CD4-positive, alpha-beta T cell (primary cell): ENCODE measurements around the gene SORL1. TPM values are rescaled to one million over a fixed set of nuclear protein-coding genes. Genes with fewer than 3 reads are reported as not detected.
"Not testable (repeated sequence)": the region's sequence is repeated elsewhere in the genome, so short reads cannot be mapped to it uniquely, and the experiment has no call there.

ENCODE experiments used
- ATAC-seq: fragments of 200-7000 bp; cut with Tn5 transposase; one replicate; pipeline ENCODE4 v1.10.0; 2022; ENCODE audit warnings: mild to moderate bottlenecking; ENCODE audit not compliant: poor library complexity
- CTCF ChIA-PET: fragments of 350-600 bp; sonication (Branson Sonifier 250); formaldehyde crosslinking; loops from one replicate; lab custom pipeline; 2021; ENCODE audit warnings: antibody characterized with exemption, inconsistent platforms; lab: Charles Lee
- POLR2A ChIA-PET: fragments of 350-600 bp; sonication (Branson Sonifier 250); formaldehyde crosslinking; loops from one replicate; lab custom pipeline; 2021; ENCODE audit warnings: antibody characterized with exemption, inconsistent platforms; lab: Charles Lee
- DNase-seq, 14 experiments: peaks; one replicate each; pipeline ENCODE4 v3.0.0-alpha.2; 2013 to 2020; ENCODE audit warnings: mixed read lengths in 2 of 14
- H3K27ac ChIP-seq, 2 donors: one replicate each; pipeline versions ENCODE4 v1.5.1 to v1.7.0; 2013; ENCODE audit warnings: low read length in 2 of 2, low read depth in 1 of 2, mild to moderate bottlenecking in 1 of 2
- H3K27me3 ChIP-seq, 2 experiments: 1 replicate in 1 of 2; 2 replicates in 1 of 2; pipeline versions ENCODE4 v1.6.1 to v1.7.0; 2013; ENCODE audit warnings: low read length in 2 of 2, control low read depth in 1 of 2, mild to moderate bottlenecking in 1 of 2, moderate library complexity in 1 of 2; ENCODE audit not compliant: insufficient read depth in 2 of 2, control insufficient read depth in 1 of 2
- H3K36me3 ChIP-seq: one replicate; pipeline ENCODE4 v1.6.1; 2013; ENCODE audit warnings: low read length, control low read depth; ENCODE audit not compliant: insufficient read depth
- H3K4me1 ChIP-seq: one replicate; pipeline ENCODE4 v1.6.1; 2013; ENCODE audit warnings: low read length, control low read depth; ENCODE audit not compliant: insufficient read depth
- H3K4me3 ChIP-seq: one replicate; pipeline ENCODE4 v1.5.1; 2013; ENCODE audit warnings: mild to moderate bottlenecking, low read length, moderate library complexity
- H3K9me3 ChIP-seq, 2 experiments: 1 replicate in 1 of 2; 2 replicates in 1 of 2; pipeline versions ENCODE4 v1.6.1 to v1.7.0; 2013; ENCODE audit warnings: low read length in 2 of 2, mild to moderate bottlenecking in 2 of 2, control low read depth in 1 of 2, moderate library complexity in 1 of 2; ENCODE audit not compliant: control insufficient read depth in 1 of 2, insufficient read depth in 1 of 2
- H3K27ac Mint-ChIP-seq: one replicate; pipeline ENCODE4 v1.8.0; 2020; ENCODE audit warnings: mixed read lengths
- H3K27me3 Mint-ChIP-seq: one replicate; pipeline ENCODE4 v1.8.0; 2021; ENCODE audit warnings: mixed read lengths
- H3K36me3 Mint-ChIP-seq: one replicate; pipeline ENCODE4 v1.8.0; 2021; ENCODE audit warnings: low read depth, mixed read lengths
- H3K4me1 Mint-ChIP-seq: one replicate; pipeline ENCODE4 v1.8.0; 2021; ENCODE audit warnings: low read depth, mixed read lengths
- H3K4me3 Mint-ChIP-seq: one replicate; pipeline ENCODE4 v1.8.0; 2020; ENCODE audit warnings: mild to moderate bottlenecking, mixed read lengths
- H3K9me3 Mint-ChIP-seq: one replicate; pipeline ENCODE4 v1.8.0; 2020; ENCODE audit warnings: mixed read lengths
- CTCF ChIP-seq: fragments of 200-600 bp; IDR thresholded peaks from one replicate; pipeline ENCODE4 v1.8.0; 2022; ENCODE audit warnings: antibody characterized with exemption, mild to moderate bottlenecking
- intact Hi-C, 2 experiments: fragments of 100-400 bp; cut with DNase I in 1 of 2; cut with micrococcal nuclease in 1 of 2; formaldehyde crosslinking; loops; one replicate each; pipeline versions ENCODE4 v1.15.1 to v1.9.0; 2023 to 2025; cut with DNase I, micrococcal nuclease
- total RNA-seq, 174 experiments: library from RNA in 2 of 174; stranded (reverse) in 2 of 174; gene quantifications; one replicate each; pipeline ENCODE4 v1.2.3 and lab custom pipeline; 2021 to 2026

SORL1 gene
- total RNA-seq, 2 experiments from 2014 or later = 235 to 241 TPM

GRCh38 chr11:121500717-121501116, 48.6 kb downstream of the SORL1 start:
- H3K27me3 ChIP-seq = no peaks in the 10 kb centered on the region
- peaks cover 51% of the 10 kb centered on the region for H3K4me1 Mint-ChIP-seq
- peak overlapping the region; percentile 62 for H3K27ac Mint-ChIP-seq
- peaks cover 3% of the 10 kb centered on the region for H3K9me3 Mint-ChIP-seq
- intact Hi-C loops = no loop called here
- TF ChIP-seq CTCF = no peak
- no peak overlapping the region for H3K4me3 ChIP-seq
- peaks cover 100% of the 10 kb centered on the region for H3K36me3 Mint-ChIP-seq
- ATAC-seq (no peak), DNase-seq (no peak)
- peaks cover 78% of the 10 kb centered on the region for H3K36me3 ChIP-seq
- H3K27ac ChIP-seq = no peak overlapping the region
- H3K27me3 Mint-ChIP-seq = no peaks in the 10 kb centered on the region
- ChIA-PET POLR2A (interaction anchor here (1.4 kb wide), 1 partner anchor 13 kb away, joined by 3 read pairs; no protein-coding TSS in a partner anchor), CTCF (no interaction called here)
- no peak overlapping the region for H3K4me3 Mint-ChIP-seq
- H3K4me1 ChIP-seq = no peaks in the 10 kb centered on the region
- H3K9me3 ChIP-seq = peaks cover 0 to 2% of the 10 kb centered on the region in 2 experiments

DNA sequence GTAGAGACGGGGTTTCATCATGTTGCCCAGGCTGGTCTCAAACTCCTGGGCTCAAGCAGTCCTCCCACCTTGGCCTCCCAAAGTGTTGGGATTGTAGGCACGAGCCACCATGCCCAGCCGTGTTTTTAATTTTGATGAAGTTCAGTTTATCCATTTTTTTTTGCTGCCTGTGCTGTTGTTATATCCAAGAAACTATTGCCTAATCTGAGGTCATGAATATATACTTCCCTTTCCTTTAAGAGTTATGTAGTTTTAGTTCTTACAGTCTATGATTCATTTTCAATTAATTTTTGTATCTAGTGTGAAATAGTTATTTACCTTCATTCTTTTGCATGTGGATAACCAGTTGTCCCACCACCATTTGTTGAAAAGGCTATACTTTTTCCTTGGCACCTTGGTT, 50.9 kb downstream of the SORL1 start:
- Histone ChIP-seq H3K27ac (no peak overlapping the region), H3K9me3 (peaks cover 0 to 10% of the 10 kb centered on the region in 2 experiments), H3K4me1 (no peaks in the 10 kb centered on the region), H3K4me3 (no peak overlapping the region), H3K27me3 (no peaks in the 10 kb centered on the region), H3K36me3 (peaks cover 73% of the 10 kb centered on the region)
- Mint-ChIP-seq H3K36me3 (peaks cover 99% of the 10 kb centered on the region), H3K4me3 (no peak overlapping the region), H3K9me3 (peaks cover 8% of the 10 kb centered on the region), H3K27me3 (no peaks in the 10 kb centered on the region), H3K4me1 (peaks cover 39% of the 10 kb centered on the region), H3K27ac (peak overlapping the region; percentile 59)
- DNase-seq = no peak
- no peak for TF ChIP-seq CTCF
- POLR2A ChIA-PET = no interaction called here
- no peak for ATAC-seq
- CTCF ChIA-PET = no interaction called here
- intact Hi-C loops = no loop called here

- H3K27me3 ChIP-seq, DNase-seq, H3K9me3 Mint-ChIP-seq, H3K4me1 ChIP-seq, POLR2A ChIA-PET, H3K27ac ChIP-seq, ATAC-seq, H3K27me3 Mint-ChIP-seq, H3K4me3 ChIP-seq, H3K27ac Mint-ChIP-seq, CTCF ChIA-PET, H3K4me3 Mint-ChIP-seq, intact Hi-C loops: not testable (repeated sequence)
- Histone ChIP-seq H3K9me3 (peaks cover 0 to 10% of the 10 kb centered on the region in 2 experiments), H3K36me3 (peaks cover 73% of the 10 kb centered on the region)
- Mint-ChIP-seq H3K4me1 (peaks cover 41% of the 10 kb centered on the region), H3K36me3 (peaks cover 97% of the 10 kb centered on the region)
Observed at GRCh38 chr11:121506237-121506636, 54.1 kb downstream of the SORL1 start.

DNA sequence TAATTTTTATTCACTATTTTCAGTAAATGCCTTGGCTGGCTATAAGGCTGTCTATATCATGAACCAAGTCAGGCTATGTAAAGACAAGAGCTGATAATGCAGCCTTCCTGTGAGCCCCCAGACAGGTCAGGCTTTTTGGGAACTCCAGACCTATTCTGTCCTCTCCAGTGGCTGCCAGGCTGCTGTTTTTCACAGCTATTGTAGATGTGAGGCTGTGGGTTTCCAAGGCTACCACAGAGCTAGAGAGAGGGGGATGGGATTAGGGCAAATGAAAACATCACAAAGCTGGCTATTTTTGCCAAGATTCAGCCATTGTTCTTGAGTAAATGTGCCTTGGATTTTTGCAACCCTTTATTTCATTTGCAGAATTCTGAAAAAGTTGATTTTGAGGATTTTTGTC, 56.3 kb downstream of the SORL1 start:
- CTCF ChIA-PET = interaction anchor here (1.4 kb wide), 1 partner anchor 9 kb away, joined by 4 read pairs; no protein-coding TSS in a partner anchor
- peak in 1 of 14 experiments; percentile 21 for DNase-seq
- no peak overlapping the region for H3K27ac ChIP-seq

More for the DNA sequence above, 56.3 kb downstream of the SORL1 start:
- intact Hi-C loops = no loop called here
- TF ChIP-seq CTCF = no peak
- Mint-ChIP-seq H3K9me3 (peaks cover 8% of the 10 kb centered on the region), H3K4me1 (peaks cover 58% of the 10 kb centered on the region), H3K27me3 (no peaks in the 10 kb centered on the region), H3K36me3 (peaks cover 97% of the 10 kb centered on the region), H3K4me3 (no peak overlapping the region), H3K27ac (peak overlapping the region; percentile 51)
- Histone ChIP-seq H3K4me3 (no peak overlapping the region), H3K4me1 (peaks cover 9% of the 10 kb centered on the region), H3K27me3 (no peaks in the 10 kb centered on the region), H3K9me3 (peaks cover 0 to 10% of the 10 kb centered on the region in 2 experiments), H3K36me3 (peaks cover 87% of the 10 kb centered on the region)
- POLR2A ChIA-PET = interaction anchor here (0.6 to 0.9 kb wide), 3 partner anchors 12 to 56 kb away, joined by 3 to 5 read pairs (median 4); partner anchors contain the start of gene SORL1-AS1
- no peak for ATAC-seq
